OCI-LY1 (cell line): ENCODE measurements around the gene TMEM140.

Source experiments
- EZH2 ChIP-seq: fragments of 200-600 bp; sonication (generic), shearing (Covaris generic); IDR thresholded peaks from 2 replicates; pipeline ENCODE4 v1.8.0; 2017; ENCODE audit warnings: borderline replicate concordance, mixed run types, mild to moderate bottlenecking, antibody characterized with exemption, low read length, moderate library complexity, mixed read lengths
- TF ChIP-seq, protein P1 (sequence below): fragments of 200-600 bp; sonication (generic), shearing (Covaris generic); IDR thresholded peaks from 2 replicates; pipeline ENCODE4 v1.5.1; 2017; ENCODE audit warnings: mild to moderate bottlenecking, antibody characterized with exemption, low read length, moderate library complexity, mixed read lengths

- TF ChIP-seq, protein P1, sequence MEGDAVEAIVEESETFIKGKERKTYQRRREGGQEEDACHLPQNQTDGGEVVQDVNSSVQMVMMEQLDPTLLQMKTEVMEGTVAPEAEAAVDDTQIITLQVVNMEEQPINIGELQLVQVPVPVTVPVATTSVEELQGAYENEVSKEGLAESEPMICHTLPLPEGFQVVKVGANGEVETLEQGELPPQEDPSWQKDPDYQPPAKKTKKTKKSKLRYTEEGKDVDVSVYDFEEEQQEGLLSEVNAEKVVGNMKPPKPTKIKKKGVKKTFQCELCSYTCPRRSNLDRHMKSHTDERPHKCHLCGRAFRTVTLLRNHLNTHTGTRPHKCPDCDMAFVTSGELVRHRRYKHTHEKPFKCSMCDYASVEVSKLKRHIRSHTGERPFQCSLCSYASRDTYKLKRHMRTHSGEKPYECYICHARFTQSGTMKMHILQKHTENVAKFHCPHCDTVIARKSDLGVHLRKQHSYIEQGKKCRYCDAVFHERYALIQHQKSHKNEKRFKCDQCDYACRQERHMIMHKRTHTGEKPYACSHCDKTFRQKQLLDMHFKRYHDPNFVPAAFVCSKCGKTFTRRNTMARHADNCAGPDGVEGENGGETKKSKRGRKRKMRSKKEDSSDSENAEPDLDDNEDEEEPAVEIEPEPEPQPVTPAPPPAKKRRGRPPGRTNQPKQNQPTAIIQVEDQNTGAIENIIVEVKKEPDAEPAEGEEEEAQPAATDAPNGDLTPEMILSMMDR, result no peak
- TF ChIP-seq EZH2, result no peak
These were observed 13.8 kb downstream of the TMEM140 start for GRCh38 chr7:135161669-135162068.
